Upper lobe of right lung (tissue), 1 donor: ENCODE results near the gene HMX3. TPM values are rescaled to one million over a fixed set of nuclear protein-coding genes. Genes with fewer than 3 reads are reported as not detected.
A peak's percentile ranks its signal among the peaks of the same experiment; 100 is the strongest.

Source experiments
- ATAC-seq: fragments of 200-7000 bp; cut with Tn5 transposase; one replicate; pipeline ENCODE4 v1.9.1; 2020; ENCODE audit warnings: mild to moderate bottlenecking, moderate library complexity
- DNase-seq: peaks from one replicate; pipeline ENCODE4 v3.0.0-alpha.2; 2020
- H3K27ac ChIP-seq: fragments of 200-600 bp; one replicate; pipeline ENCODE4 v1.8.0; 2022
- H3K27me3 ChIP-seq: fragments of 200-600 bp; one replicate; pipeline ENCODE4 v1.8.0; 2022; ENCODE audit warnings: mild to moderate bottlenecking
- H3K36me3 ChIP-seq: fragments of 200-600 bp; one replicate; pipeline ENCODE4 v1.8.0; 2022
- H3K4me1 ChIP-seq: fragments of 200-600 bp; one replicate; pipeline ENCODE4 v1.8.0; 2022
- H3K4me3 ChIP-seq: fragments of 200-600 bp; one replicate; pipeline ENCODE4 v1.8.0; 2022; ENCODE audit warnings: mild to moderate bottlenecking
- H3K9me3 ChIP-seq: fragments of 200-600 bp; one replicate; pipeline ENCODE4 v1.8.0; 2022
- intact Hi-C: fragments of 100-400 bp; cut with DNase I; formaldehyde crosslinking; loops from one replicate; pipeline ENCODE4 v1.11.0; 2022
- total RNA-seq: library from RNA; stranded (reverse); fragmentation: NEBNext Ultra II Directional; extraction: Animal tissue kit (Norgen Biotek cat#: 25700); gene quantifications from one replicate; pipeline ENCODE4 v1.2.1, GENCODE V29; 2021
- TF ChIP-seq, protein P1 (sequence below): fragments of 200-600 bp; IDR thresholded peaks from one replicate; pipeline ENCODE4 v1.8.0; 2022; ENCODE audit warnings: antibody characterized with exemption
- donor health status: DM: no; HTN: yes; CAD: no; lungs with severe emphysema.

HMX3 gene
- total RNA-seq, 1 donor from 2014 or later: not detected

DNA sequence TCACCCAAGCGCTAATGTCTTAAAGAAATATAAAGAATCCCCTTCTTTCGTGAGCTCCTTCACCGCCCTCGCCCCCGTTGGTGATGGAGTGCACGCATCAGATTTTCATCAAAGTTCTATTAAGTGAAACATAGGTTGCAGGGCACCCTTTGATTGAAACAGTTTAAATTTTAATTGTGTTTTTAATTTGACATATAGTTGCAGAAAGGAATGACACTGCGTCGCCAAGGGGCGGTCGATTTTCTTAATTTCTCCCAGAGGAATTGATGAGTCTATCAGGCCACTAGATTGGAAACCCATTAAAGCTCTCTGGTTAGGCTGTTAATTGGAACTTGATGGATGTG is 8.0 kb downstream of the HMX3 start:
- no peak overlapping the region for H3K27ac ChIP-seq
- peaks cover 100% of the 10 kb centered on the region for H3K27me3 ChIP-seq
- no peak overlapping the region for H3K4me3 ChIP-seq
- DNase-seq (no peak), ATAC-seq (no peak)
- H3K4me1 ChIP-seq: peaks cover 32% of the 10 kb centered on the region
- TF ChIP-seq, protein P1, sequence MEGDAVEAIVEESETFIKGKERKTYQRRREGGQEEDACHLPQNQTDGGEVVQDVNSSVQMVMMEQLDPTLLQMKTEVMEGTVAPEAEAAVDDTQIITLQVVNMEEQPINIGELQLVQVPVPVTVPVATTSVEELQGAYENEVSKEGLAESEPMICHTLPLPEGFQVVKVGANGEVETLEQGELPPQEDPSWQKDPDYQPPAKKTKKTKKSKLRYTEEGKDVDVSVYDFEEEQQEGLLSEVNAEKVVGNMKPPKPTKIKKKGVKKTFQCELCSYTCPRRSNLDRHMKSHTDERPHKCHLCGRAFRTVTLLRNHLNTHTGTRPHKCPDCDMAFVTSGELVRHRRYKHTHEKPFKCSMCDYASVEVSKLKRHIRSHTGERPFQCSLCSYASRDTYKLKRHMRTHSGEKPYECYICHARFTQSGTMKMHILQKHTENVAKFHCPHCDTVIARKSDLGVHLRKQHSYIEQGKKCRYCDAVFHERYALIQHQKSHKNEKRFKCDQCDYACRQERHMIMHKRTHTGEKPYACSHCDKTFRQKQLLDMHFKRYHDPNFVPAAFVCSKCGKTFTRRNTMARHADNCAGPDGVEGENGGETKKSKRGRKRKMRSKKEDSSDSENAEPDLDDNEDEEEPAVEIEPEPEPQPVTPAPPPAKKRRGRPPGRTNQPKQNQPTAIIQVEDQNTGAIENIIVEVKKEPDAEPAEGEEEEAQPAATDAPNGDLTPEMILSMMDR: no peak
- intact Hi-C loops: no loop called here
- H3K9me3 ChIP-seq: no peaks in the 10 kb centered on the region
- no peaks in the 10 kb centered on the region for H3K36me3 ChIP-seq

DNA sequence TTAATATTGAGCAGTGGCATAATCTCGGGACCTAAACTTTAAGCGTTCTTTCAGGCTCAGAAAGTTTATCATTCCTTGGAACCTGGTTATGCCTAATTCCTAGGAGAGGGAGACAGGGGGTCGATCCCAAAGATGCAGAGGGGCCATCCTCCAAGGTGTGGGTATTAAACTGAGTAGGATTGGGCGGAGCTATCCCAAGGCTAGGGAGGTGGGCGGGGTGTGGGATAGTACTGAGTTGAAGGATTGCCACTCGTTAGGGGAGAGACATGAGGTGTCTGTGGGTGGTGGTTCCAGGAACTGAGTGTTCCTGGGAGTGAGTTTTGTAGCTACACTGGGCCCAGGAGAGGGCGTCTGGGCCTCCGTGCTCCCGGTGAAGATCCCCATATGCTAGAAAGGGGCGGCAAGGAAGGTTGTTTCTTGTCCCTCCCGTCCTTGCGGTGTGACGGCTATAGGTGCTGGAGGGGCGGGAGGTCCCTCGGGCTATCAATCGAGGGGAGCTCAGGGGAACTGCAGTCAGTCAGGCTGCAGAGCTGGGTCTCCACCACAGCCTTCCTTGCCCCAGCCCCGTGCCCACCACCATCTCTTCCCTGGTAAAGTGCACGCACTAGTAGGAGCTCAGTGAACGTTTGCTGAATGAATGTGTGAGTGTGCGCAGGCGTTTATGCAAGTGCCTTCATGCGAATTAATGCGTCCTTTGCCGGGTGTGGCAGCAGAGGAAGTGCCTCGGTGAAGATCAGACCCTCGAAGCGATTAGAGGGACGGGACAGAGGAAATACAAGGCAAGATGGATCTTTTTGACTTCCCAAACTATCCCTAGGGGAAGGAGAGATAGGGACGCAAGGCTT is 9.1 kb downstream of the HMX3 start:
- Histone ChIP-seq H3K4me1 (peaks cover 34% of the 10 kb centered on the region), H3K36me3 (no peaks in the 10 kb centered on the region), H3K27me3 (peaks cover 100% of the 10 kb centered on the region), H3K9me3 (no peaks in the 10 kb centered on the region), H3K4me3 (no peak overlapping the region), H3K27ac (no peak overlapping the region)
- ATAC-seq (peak; percentile 28), DNase-seq (no peak)
- TF ChIP-seq, protein P1: no peak
- intact Hi-C loops: no loop called here

DNA sequence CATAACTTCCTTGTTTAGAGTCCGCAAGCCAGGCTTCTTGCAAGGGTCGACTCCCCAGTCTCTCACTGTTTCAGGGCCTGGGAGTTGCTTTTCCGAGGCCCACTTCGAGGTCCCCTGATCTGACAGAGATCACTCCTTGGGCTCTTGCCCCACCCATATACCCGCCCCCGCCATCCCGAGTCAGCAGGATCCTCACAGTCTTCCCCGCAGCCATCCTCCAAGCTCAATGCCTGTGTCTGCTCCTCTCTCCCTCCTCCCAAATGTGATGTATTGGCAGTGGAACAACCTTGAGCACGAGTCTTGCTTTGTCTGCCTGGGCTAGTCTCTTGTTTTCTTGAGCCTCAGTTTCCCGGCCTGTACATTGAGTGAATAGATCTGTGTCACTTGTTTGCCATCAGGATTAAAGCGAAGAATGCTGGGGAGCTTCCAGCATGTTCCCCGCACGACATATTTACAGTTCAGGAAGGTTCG is 9.8 kb downstream of the HMX3 start:
- Histone ChIP-seq H3K27me3 (peaks cover 100% of the 10 kb centered on the region), H3K4me1 (peaks cover 36% of the 10 kb centered on the region), H3K9me3 (no peaks in the 10 kb centered on the region), H3K27ac (no peak overlapping the region), H3K4me3 (no peak overlapping the region), H3K36me3 (no peaks in the 10 kb centered on the region)
- intact Hi-C loops: no loop called here
- no peak for DNase-seq
- TF ChIP-seq, protein P1: no peak
- no peak for ATAC-seq

DNA sequence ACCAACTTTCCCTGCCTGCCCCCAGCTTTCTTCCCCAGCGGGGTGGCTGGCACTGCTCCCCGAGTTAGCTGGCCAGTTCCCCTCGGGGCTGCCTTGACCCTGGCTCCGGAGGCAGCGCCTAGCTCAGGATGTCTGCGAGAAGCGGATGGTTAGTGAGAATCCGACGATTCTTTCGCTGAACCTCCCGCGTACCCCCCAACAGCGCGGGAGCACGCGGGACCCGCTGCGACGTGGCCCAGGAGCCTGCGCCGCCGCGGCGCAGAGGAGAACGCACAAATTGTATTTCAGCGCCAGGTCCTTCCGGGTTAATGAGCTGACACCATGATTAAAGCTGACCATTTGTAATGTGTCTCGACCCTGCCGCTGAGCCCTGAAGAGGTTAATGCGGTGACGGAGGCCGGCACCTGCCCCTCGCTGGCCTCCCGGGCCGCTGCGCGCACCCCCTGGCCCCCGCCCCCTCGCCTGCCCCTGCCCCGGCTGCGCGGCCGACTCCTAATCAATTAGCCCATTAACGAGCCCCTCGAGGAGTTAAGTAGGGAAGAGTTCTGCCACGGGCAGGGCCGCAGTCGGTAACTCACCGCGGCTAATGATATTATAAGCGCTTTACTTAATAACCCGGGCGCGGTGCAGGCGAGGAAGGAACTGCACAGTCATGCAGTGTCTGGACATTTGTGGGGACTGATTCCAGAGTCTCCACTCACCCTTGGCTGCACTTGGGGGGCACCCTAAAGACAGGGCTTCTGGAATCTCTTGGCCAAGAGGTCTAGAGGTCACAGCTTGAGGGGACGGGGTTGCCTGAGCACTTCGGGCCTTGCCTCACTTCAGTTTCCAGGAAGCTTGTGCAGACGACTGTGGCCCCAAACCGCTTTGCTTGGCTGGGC is 10.5 kb downstream of the HMX3 start:
- H3K4me3 ChIP-seq: no peak overlapping the region
- intact Hi-C loops: no loop called here

DNA sequence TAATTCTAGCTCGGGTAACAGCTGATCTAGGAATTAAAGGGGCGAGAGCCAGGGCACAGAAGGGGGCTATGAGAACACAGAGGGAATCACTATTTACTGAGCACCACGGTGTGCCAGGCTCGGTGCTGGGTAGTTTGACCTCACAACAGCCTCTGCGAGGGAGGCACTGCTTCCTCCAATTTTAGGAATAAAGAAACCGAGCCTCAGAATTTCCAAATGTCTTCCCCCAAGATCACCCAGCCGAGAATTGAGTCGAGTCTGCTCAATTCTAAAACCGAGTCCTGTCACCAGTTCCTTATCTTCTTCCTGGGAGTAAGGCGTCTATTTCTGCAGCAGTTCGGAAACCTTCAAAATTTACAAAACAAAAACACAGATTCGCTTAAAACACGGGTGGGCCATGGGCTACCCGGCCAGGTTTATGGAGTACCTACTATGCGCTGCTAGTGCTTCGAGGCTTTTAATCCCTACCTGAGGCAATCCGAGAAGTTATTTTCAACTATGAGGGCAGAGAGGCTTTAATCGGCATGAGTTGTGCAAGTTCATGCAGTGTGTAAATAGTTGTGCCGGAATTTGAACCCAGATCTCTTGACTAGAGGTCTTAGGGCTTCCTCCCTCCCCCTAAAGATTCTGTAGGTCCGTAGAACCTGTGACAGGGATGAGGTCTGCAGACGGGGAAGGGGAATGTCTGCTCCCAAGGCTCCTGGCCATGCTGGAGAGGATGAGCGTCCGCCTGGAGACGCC is 11.3 kb downstream of the HMX3 start:
- Histone ChIP-seq H3K4me1 (peaks cover 46% of the 10 kb centered on the region), H3K9me3 (no peaks in the 10 kb centered on the region), H3K27me3 (peaks cover 100% of the 10 kb centered on the region), H3K27ac (no peak overlapping the region), H3K36me3 (no peaks in the 10 kb centered on the region), H3K4me3 (no peak overlapping the region)
- ATAC-seq (no peak), DNase-seq (no peak)
- TF ChIP-seq, protein P1: no peak
- intact Hi-C loops: no loop called here

More for the DNA sequence above, 10.5 kb downstream of the HMX3 start:
- DNase-seq (no peak), ATAC-seq (no peak)
- Histone ChIP-seq H3K27me3 (peaks cover 100% of the 10 kb centered on the region), H3K27ac (no peak overlapping the region), H3K4me1 (peaks cover 43% of the 10 kb centered on the region), H3K9me3 (no peaks in the 10 kb centered on the region), H3K36me3 (no peaks in the 10 kb centered on the region)
- TF ChIP-seq, protein P1: no peak
